Medulla oblongata (tissue), 1 donor: ENCODE data around the gene SRSF10.
"Not testable (repeated sequence)": the region's sequence is repeated elsewhere in the genome, so short reads cannot be mapped to it uniquely, and the experiment has no call there.

Experiments
- DNase-seq: peaks from one replicate; pipeline ENCODE4 v3.0.0-alpha.2; 2015; ENCODE audit errors: extremely low spot score

Gene SRSF10

GRCh38 chr1:23997812-23998211 lies 17.7 kb upstream of the SRSF10 start:
- DNase-seq: no peak

GRCh38 chr1:23996700-23997229 lies 16.6 kb upstream of the SRSF10 start:
- no peak for DNase-seq

- DNase-seq: no peak
These were observed 15.3 kb upstream of the SRSF10 start for GRCh38 chr1:23995431-23995837.

GRCh38 chr1:23992011-23992410 lies 11.9 kb upstream of the SRSF10 start:
- not testable (repeated sequence) for DNase-seq

- no peak for DNase-seq
These were observed 9.1 kb upstream of the SRSF10 start for GRCh38 chr1:23989263-23989662.

GRCh38 chr1:23987038-23987437 lies 6.9 kb upstream of the SRSF10 start:
- not testable (repeated sequence) for DNase-seq

- no peak for DNase-seq
These were observed 4.5 kb upstream of the SRSF10 start for GRCh38 chr1:23984417-23985186.

GRCh38 chr1:23980728-23981070 lies 572 bp upstream of the SRSF10 start:
- DNase-seq: no peak

GRCh38 chr1:23979387-23979880 lies 693 bp downstream of the SRSF10 start:
- peak; percentile 18 for DNase-seq

- DNase-seq: no peak
These were observed 1.3 kb downstream of the SRSF10 start for GRCh38 chr1:23978805-23979204.

- no peak for DNase-seq
These were observed 2.3 kb downstream of the SRSF10 start for GRCh38 chr1:23977854-23978191.

- no peak for DNase-seq
These were observed 2.8 kb downstream of the SRSF10 start for GRCh38 chr1:23977187-23977853.

GRCh38 chr1:23967871-23968270 lies 12.3 kb downstream of the SRSF10 start:
- no peak for DNase-seq

- no peak for DNase-seq
These were observed 13.1 kb downstream of the SRSF10 start for GRCh38 chr1:23966973-23967493.

- no peak for DNase-seq
These were observed 15.1 kb downstream of the SRSF10 start for GRCh38 chr1:23964790-23965740.

GRCh38 chr1:23964235-23964668 lies 15.9 kb downstream of the SRSF10 start:
- no peak for DNase-seq

- no peak for DNase-seq
These were observed 16.4 kb downstream of the SRSF10 start for GRCh38 chr1:23963617-23964234.

- peak; percentile 55 for DNase-seq
These were observed 19.7 kb downstream of the SRSF10 start for GRCh38 chr1:23960291-23961020.

- peak; percentile 97 for DNase-seq
These were observed 20.5 kb downstream of the SRSF10 start, which contains the start of gene PNRC2 for GRCh38 chr1:23959461-23960290. TSS of gene PNRC2 (plus strand) at chr1:23959828. CDS start at chr1:23961458, 1,630 bp downstream.
